Heart left ventricle (tissue), 13 donors: ENCODE measurements around the gene RANBP3.

Experiments
- POLR2A ChIP-seq, 2 donors: fragments of 450-650 bp; IDR thresholded peaks; one replicate each; pipeline ENCODE4 v1.6.1; 2017; ENCODE audit warnings: antibody characterized with exemption in 2 of 2, mild to moderate bottlenecking in 2 of 2, moderate library complexity in 2 of 2
- TF ChIP-seq, protein P1 (sequence below), 12 donors: fragments of 200-600 bp; sonication (generic) in 4 of 12; IDR thresholded peaks; one replicate each; pipeline versions ENCODE4 v1.5.0 to v1.8.0; 2018 to 2022; ENCODE audit warnings: antibody characterized with exemption in 12 of 12, mild to moderate bottlenecking in 5 of 12
- donor health status: ischemic (EF 13 %, LVEDD 7.1; RV severe dilation, severe dysfunction).
- donor health status: DM: no; HTN: yes; CAD: no.
- donor health status: DM: no; HTN: no; CAD: no.
- donor health status: ischemic (EF 25% LVEDD 6.9; RV normal size, moderate dysfunction).
- donor health status: ischemic (EF 25% LVEDD 5.7; RV mildly dilated, moderate dysfunction).
- donor health status: ischemic (EF 35%, LVEDD 5.7; RV mildly dilated, moderate dysfunction).
- donor health status: nonischemic (EF 11% LVEDD 7.7; RV severe dilation, severe dysfunction).
- donor health status: DM: yes; HTN: yes; CAD: no.
- donor health status: PGD.
- donor health status: ischemic (EF 29% LVEDD 5.4; RV normal size, mild dysfunction).
- donor health status: nonischemic (EF 23%, LVEDD 6.1; RV moderate dilation, normal function).

DNA sequence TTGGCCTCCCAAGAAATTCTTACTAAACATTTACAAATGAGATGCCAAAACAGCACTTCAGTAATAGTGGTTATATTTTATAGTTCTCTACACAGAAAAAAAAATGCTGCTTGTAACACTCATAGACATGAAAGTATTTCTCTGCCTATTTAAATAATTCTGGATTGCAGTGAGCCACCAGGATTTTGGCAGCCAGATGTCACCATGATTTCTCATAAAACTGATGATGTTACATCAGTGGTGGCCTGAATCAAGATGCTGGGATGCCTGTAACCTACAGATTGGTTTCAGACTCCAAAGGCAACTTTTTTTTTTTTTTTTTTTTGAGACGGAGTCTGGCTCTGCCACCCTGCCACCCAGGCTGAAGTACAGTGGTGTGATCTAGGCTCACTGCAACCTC lies 66.6 kb downstream of the RANBP3 start:
- no peak for TF ChIP-seq POLR2A (IDR thresholded peaks at IDR 0.05)
- TF ChIP-seq, protein P1, sequence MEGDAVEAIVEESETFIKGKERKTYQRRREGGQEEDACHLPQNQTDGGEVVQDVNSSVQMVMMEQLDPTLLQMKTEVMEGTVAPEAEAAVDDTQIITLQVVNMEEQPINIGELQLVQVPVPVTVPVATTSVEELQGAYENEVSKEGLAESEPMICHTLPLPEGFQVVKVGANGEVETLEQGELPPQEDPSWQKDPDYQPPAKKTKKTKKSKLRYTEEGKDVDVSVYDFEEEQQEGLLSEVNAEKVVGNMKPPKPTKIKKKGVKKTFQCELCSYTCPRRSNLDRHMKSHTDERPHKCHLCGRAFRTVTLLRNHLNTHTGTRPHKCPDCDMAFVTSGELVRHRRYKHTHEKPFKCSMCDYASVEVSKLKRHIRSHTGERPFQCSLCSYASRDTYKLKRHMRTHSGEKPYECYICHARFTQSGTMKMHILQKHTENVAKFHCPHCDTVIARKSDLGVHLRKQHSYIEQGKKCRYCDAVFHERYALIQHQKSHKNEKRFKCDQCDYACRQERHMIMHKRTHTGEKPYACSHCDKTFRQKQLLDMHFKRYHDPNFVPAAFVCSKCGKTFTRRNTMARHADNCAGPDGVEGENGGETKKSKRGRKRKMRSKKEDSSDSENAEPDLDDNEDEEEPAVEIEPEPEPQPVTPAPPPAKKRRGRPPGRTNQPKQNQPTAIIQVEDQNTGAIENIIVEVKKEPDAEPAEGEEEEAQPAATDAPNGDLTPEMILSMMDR (IDR thresholded peaks at IDR 0.05) = no peak
